K562 (cell line): ENCODE measurements around the gene HSD11B1L. TPM values are rescaled to one million over a fixed set of nuclear protein-coding genes. Genes with fewer than 3 reads are reported as not detected.

Source experiments
- ARHGAP35 ChIP-seq: fragments of 450-650 bp; IDR thresholded peaks from 2 replicates; pipeline ENCODE4 v1.6.1; 2018; ENCODE audit not compliant: partially characterized antibody
- CBX2 ChIP-seq: fragments of 200-600 bp; sonication (generic); IDR thresholded peaks from one replicate; pipeline ENCODE4 v1.6.1; 2012; ENCODE audit warnings: mild to moderate bottlenecking, low read length, inconsistent platforms; ENCODE audit not compliant: insufficient read depth, poor library complexity, severe bottlenecking
- CREB5 ChIP-seq: fragments of 250-450 bp; sonication (Bioruptor Pico); IDR thresholded peaks from 2 replicates; pipeline ENCODE4 v1.5.0; 2020; ENCODE audit warnings: mild to moderate bottlenecking
- CREM ChIP-seq: IDR thresholded peaks from 2 replicates; pipeline ENCODE4 v1.6.1; 2014; ENCODE audit warnings: antibody characterized with exemption, low read depth
- DPF2 ChIP-seq: fragments of 450-650 bp; IDR thresholded peaks from 2 replicates; pipeline ENCODE4 v1.6.1; 2016
- EGR1 ChIP-seq: fragments of 450-650 bp; conservative IDR thresholded peaks from 2 replicates; pipeline ENCODE4 v1.6.1; 2017; ENCODE audit warnings: mild to moderate bottlenecking
- EP400 ChIP-seq: fragments of 450-650 bp; IDR thresholded peaks from 2 replicates; pipeline ENCODE4 v1.6.1; 2017; ENCODE audit warnings: antibody characterized with exemption, mild to moderate bottlenecking, moderate library complexity
- FOXP1 ChIP-seq: sonication (generic); formaldehyde crosslinking; IDR thresholded peaks from 2 replicates; pipeline ENCODE4 v1.8.0; 2022; ENCODE audit warnings: mild to moderate bottlenecking, missing genetic modification reagents
- GABPB1 ChIP-seq: sonication (generic); formaldehyde crosslinking; IDR thresholded peaks from 2 replicates; pipeline ENCODE4 v1.8.0; 2022; ENCODE audit warnings: mild to moderate bottlenecking, missing genetic modification reagents
- HBP1 ChIP-seq: fragments of 450-650 bp; formaldehyde crosslinking; IDR thresholded peaks from 2 replicates; pipeline ENCODE4 v1.4.0; 2022; ENCODE audit warnings: missing genetic modification characterization
- HDAC8 ChIP-seq: fragments of 450-650 bp; IDR thresholded peaks from 2 replicates; pipeline ENCODE4 v1.6.1; 2016; ENCODE audit warnings: mild to moderate bottlenecking, missing genetic modification characterization, moderate library complexity, missing compliant biosample characterization
- MBD1 ChIP-seq: fragments of 250-450 bp; sonication (Bioruptor Pico); IDR thresholded peaks from 2 replicates; pipeline ENCODE4 v1.8.0; 2022; ENCODE audit warnings: inconsistent platforms
- MED1 ChIP-seq: sonication (generic); formaldehyde crosslinking; IDR thresholded peaks from 2 replicates; pipeline ENCODE4 v1.8.1; 2023; ENCODE audit warnings: missing genetic modification reagents, borderline replicate concordance
- MTA1 ChIP-seq: fragments of 450-650 bp; IDR thresholded peaks from 2 replicates; pipeline ENCODE4 v1.6.1; 2017; ENCODE audit warnings: borderline replicate concordance
- PTRF ChIP-seq: fragments of 450-650 bp; IDR thresholded peaks from 2 replicates; pipeline ENCODE4 v1.6.1; 2016; ENCODE audit warnings: mild to moderate bottlenecking, missing genetic modification characterization, missing compliant biosample characterization
- RNF219 ChIP-seq: fragments of 250-450 bp; sonication (Bioruptor Pico); IDR thresholded peaks from 2 replicates; pipeline ENCODE4 v1.5.0; 2022; ENCODE audit warnings: mild to moderate bottlenecking
- SNRNP70 ChIP-seq: fragments of 200-400 bp; formaldehyde crosslinking; optimal IDR thresholded peaks from 2 replicates; pipeline ENCODE3; 2017; ENCODE audit warnings: low read depth, low read length
- TARDBP ChIP-seq: fragments of 450-650 bp; IDR thresholded peaks from 2 replicates; pipeline ENCODE4 v1.6.1; 2016
- ZBED1 ChIP-seq: IDR thresholded peaks from 2 replicates; pipeline ENCODE4 v1.6.1; 2014
- ZBTB7A ChIP-seq: IDR thresholded peaks from 2 replicates; pipeline ENCODE4 v1.6.1; 2011; ENCODE audit warnings: low read depth, mild to moderate bottlenecking, low read length, moderate library complexity, borderline replicate concordance; ENCODE audit not compliant: control insufficient read depth
- ZNF280A ChIP-seq: fragments of 450-650 bp; IDR thresholded peaks from 2 replicates; pipeline ENCODE4 v1.6.1; 2018; ENCODE audit warnings: mild to moderate bottlenecking, low read depth; ENCODE audit not compliant: partially characterized antibody
- ZNF324 ChIP-seq: fragments of 250-450 bp; sonication (Bioruptor Pico); IDR thresholded peaks from 2 replicates; pipeline ENCODE4 v1.4.0; 2020; ENCODE audit warnings: mild to moderate bottlenecking
- ZZZ3 ChIP-seq: fragments of 450-650 bp; IDR thresholded peaks from 2 replicates; pipeline ENCODE4 v1.6.1; 2016; ENCODE audit warnings: antibody characterized with exemption, mild to moderate bottlenecking, moderate library complexity
- polyA plus RNA-seq, 8 experiments: library from polyadenylated mRNA; depleted of rRNA in 4 of 8; stranded (reverse) in 5 of 8; unstranded in 3 of 8; fragments of >200 nt; fragmentation: Nextera tagmentation in 2 of 8; fragmentation: Illumina TruSeq in 1 of 8; extraction: Ambion mirVana in 2 of 8; extraction: Trizol in 1 of 8; gene quantifications; 2 replicates each; pipeline versions ENCODE4 v1.2.1 to v1.2.3, GENCODE V29; 2011 to 2014; ENCODE audit warnings: inconsistent platforms in 1 of 8, missing spikeins in 1 of 8
- total RNA-seq, 7 experiments: library from RNA; depleted of rRNA in 6 of 7; stranded (reverse); fragments of >200 nt in 6 of 7; fragmentation: Illumina TruSeq in 2 of 7; extraction: Trizol in 2 of 7; gene quantifications; 2 replicates each; pipeline versions ENCODE4 v1.2.1 to v1.2.3, GENCODE V29; 2011 to 2021; ENCODE audit warnings: low replicate concordance in 1 of 7

The HSD11B1L gene
- total and polyA plus RNA-seq, 9 of the 15 experiments (the other 6 are each of a cell fraction or from before 2014, with no cell fraction given): 0.31 to 7.7 (median 2.3) TPM

- TF ChIP-seq RNF219 (CRISPR knock-in tag) (no peak), ARHGAP35 (no peak), ZZZ3 (no peak), CBX2 (no peak), GABPB1 (no peak), EP400 (no peak; the same call in 1 of the 2 replicates), PTRF (tag) (no peak), MTA1 (no peak), TARDBP (peak; percentile 79; the same call in 1 of the 2 replicates), ZBTB7A (no peak), ZNF324 (CRISPR knock-in tag) (no peak), MED1 (CRISPR knock-in tag) (no peak), ZNF280A (no peak), ZBED1 (no peak), HBP1 (CRISPR knock-in tag) (0 out of 2 replicates have a peak, but pooled peaks have one; percentile 56), EGR1 (peak; percentile 21; the same call in 1 of the 2 replicates), HDAC8 (no peak), SNRNP70 (no peak), FOXP1 (CRISPR knock-in tag) (no peak), CREB5 (CRISPR knock-in tag) (peak; percentile 59; the same call in 1 of the 2 replicates), DPF2 (0 out of 2 replicates have a peak, but pooled peaks have one; percentile 29), CREM (no peak), MBD1 (no peak)
Observed at GRCh38 chr19:5680084-5680436, 767 bp upstream of the HSD11B1L start (continued).
